SK-N-SH treated with all-trans-retinoic acid at 6 μM for 48 hours (cell line): ENCODE data around the gene PBX1.

Experiments
- ARNTL ChIP-seq: fragments of 450-650 bp; formaldehyde crosslinking; IDR thresholded peaks from 2 replicates; pipeline ENCODE4 v1.5.0; 2020; ENCODE audit warnings: low read depth, mild to moderate bottlenecking, moderate library complexity, borderline replicate concordance
- BACH2 ChIP-seq: fragments of 250-450 bp; sonication (Bioruptor Pico); IDR thresholded peaks from 2 replicates; pipeline ENCODE4 v1.9.0; 2021; ENCODE audit warnings: mild to moderate bottlenecking, borderline replicate concordance
- CSDC2 ChIP-seq: fragments of 250-450 bp; sonication (Bioruptor Pico); IDR thresholded peaks from 2 replicates; pipeline ENCODE4 v1.5.0; 2020; ENCODE audit warnings: mild to moderate bottlenecking, moderate library complexity
- ESRRG ChIP-seq: fragments of 250-450 bp; sonication (Bioruptor Pico); IDR thresholded peaks from 2 replicates; pipeline ENCODE4 v1.6.1; 2021; ENCODE audit warnings: mild to moderate bottlenecking
- ISL1 ChIP-seq: fragments of 250-450 bp; sonication (Bioruptor Pico); IDR thresholded peaks from 2 replicates; pipeline ENCODE4 v2.1.2; 2022; ENCODE audit warnings: mild to moderate bottlenecking, moderate library complexity
- SNAI2 ChIP-seq: fragments of 250-450 bp; sonication (Bioruptor Pico); IDR thresholded peaks from 2 replicates; pipeline ENCODE4 v1.5.0; 2020; ENCODE audit warnings: mild to moderate bottlenecking, moderate library complexity
- ZFP3 ChIP-seq: fragments of 250-450 bp; sonication (Bioruptor Pico); IDR thresholded peaks from 2 replicates; pipeline ENCODE4 v1.5.0; 2020; ENCODE audit warnings: mild to moderate bottlenecking, moderate library complexity
- ZNF565 ChIP-seq: fragments of 450-650 bp; formaldehyde crosslinking; conservative IDR thresholded peaks from 2 replicates; pipeline ENCODE4 v1.5.0; 2020; ENCODE audit warnings: low read depth, mild to moderate bottlenecking, moderate library complexity
- TF ChIP-seq, protein P1 (sequence below): fragments of 250-450 bp; sonication (Bioruptor Pico); IDR thresholded peaks from 2 replicates; pipeline ENCODE4 v1.8.0; 2020; ENCODE audit warnings: mild to moderate bottlenecking, moderate library complexity, borderline replicate concordance
- TF ChIP-seq, protein P2 (sequence below): fragments of 250-450 bp; sonication (Bioruptor Pico); IDR thresholded peaks from 2 replicates; pipeline ENCODE4 v1.5.1; 2021; ENCODE audit warnings: mild to moderate bottlenecking, moderate library complexity

DNA sequence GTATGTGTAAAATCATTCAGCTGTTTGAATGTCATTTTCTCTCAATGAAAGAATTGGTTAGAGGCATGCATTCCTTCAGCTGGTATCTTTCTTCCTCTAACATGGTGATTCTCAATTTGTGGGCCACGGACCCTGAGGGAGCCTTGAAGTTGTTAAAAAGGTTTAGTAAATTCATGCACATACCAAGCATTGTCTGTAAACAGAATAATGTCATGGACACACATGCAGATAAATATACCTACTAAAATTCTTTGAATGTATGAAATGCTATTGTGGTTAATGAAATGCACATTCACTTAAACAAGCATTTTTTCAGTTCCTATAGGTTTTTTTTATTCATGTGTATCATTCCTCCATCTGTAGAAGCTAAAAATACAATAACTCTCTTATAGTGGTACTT is 65.4 kb downstream of the PBX1 start:
- no peak for TF ChIP-seq ESRRG
- TF ChIP-seq, protein P1, sequence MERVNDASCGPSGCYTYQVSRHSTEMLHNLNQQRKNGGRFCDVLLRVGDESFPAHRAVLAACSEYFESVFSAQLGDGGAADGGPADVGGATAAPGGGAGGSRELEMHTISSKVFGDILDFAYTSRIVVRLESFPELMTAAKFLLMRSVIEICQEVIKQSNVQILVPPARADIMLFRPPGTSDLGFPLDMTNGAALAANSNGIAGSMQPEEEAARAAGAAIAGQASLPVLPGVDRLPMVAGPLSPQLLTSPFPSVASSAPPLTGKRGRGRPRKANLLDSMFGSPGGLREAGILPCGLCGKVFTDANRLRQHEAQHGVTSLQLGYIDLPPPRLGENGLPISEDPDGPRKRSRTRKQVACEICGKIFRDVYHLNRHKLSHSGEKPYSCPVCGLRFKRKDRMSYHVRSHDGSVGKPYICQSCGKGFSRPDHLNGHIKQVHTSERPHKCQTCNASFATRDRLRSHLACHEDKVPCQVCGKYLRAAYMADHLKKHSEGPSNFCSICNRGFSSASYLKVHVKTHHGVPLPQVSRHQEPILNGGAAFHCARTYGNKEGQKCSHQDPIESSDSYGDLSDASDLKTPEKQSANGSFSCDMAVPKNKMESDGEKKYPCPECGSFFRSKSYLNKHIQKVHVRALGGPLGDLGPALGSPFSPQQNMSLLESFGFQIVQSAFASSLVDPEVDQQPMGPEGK (CRISPR knock-in tag): no peak
- no peak for TF ChIP-seq ZNF565 (CRISPR knock-in tag)
- TF ChIP-seq ISL1 (CRISPR knock-in tag): no peak
- TF ChIP-seq ARNTL (CRISPR knock-in tag): no peak
- no peak for TF ChIP-seq BACH2 (CRISPR knock-in tag)
- no peak for TF ChIP-seq CSDC2 (CRISPR knock-in tag)
- no peak for TF ChIP-seq ZFP3 (CRISPR knock-in tag)
- no peak for TF ChIP-seq SNAI2 (CRISPR knock-in tag)
- TF ChIP-seq, protein P2, sequence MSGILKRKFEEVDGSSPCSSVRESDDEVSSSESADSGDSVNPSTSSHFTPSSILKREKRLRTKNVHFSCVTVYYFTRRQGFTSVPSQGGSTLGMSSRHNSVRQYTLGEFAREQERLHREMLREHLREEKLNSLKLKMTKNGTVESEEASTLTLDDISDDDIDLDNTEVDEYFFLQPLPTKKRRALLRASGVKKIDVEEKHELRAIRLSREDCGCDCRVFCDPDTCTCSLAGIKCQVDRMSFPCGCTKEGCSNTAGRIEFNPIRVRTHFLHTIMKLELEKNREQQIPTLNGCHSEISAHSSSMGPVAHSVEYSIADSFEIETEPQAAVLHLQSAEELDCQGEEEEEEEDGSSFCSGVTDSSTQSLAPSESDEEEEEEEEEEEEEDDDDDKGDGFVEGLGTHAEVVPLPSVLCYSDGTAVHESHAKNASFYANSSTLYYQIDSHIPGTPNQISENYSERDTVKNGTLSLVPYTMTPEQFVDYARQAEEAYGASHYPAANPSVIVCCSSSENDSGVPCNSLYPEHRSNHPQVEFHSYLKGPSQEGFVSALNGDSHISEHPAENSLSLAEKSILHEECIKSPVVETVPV: no peak
